ENCODE measurements around the gene ABLIM1.

GRCh38 chr10:114386452-114386851 is 271.6 kb downstream of the ABLIM1 start:
- TF ChIP-seq CTCF (IDR thresholded peaks at IDR 0.05 in 4 of 5, conservative IDR thresholded peaks at IDR 0.05 in 1 of 5), result no peak
- TF ChIP-seq POLR2A (IDR thresholded peaks at IDR 0.05), result no peak
